Transverse colon (tissue), 4 donors: ENCODE results near the gene SLC38A1.

Experiments used
- EP300 ChIP-seq: sonication (generic); formaldehyde crosslinking; IDR thresholded peaks from one replicate; pipeline ENCODE4 v1.6.1; 2017; ENCODE audit warnings: antibody characterized with exemption, low read depth
- POLR2A ChIP-seq: fragments of 450-650 bp; IDR thresholded peaks from one replicate; pipeline ENCODE4 v1.6.1; 2016; ENCODE audit warnings: antibody characterized with exemption, mild to moderate bottlenecking, moderate library complexity
- POLR2AphosphoS5 ChIP-seq, 3 donors: sonication (generic); formaldehyde crosslinking; IDR thresholded peaks; one replicate each; pipeline ENCODE4 v1.6.1; 2016; ENCODE audit warnings: antibody characterized with exemption in 3 of 3
- TF ChIP-seq, protein P1 (sequence below), 5 experiments: fragments of 200-600 bp in 3 of 5; fragments of 450-650 bp in 2 of 5; sonication (generic) in 3 of 5; IDR thresholded peaks; 1 replicate in 2 of 5; 2 replicates in 3 of 5; pipeline ENCODE4 v1.5.1; 2016 to 2017; ENCODE audit warnings: antibody characterized with exemption in 5 of 5, inconsistent platforms in 3 of 5, mild to moderate bottlenecking in 2 of 5, moderate library complexity in 1 of 5

DNA sequence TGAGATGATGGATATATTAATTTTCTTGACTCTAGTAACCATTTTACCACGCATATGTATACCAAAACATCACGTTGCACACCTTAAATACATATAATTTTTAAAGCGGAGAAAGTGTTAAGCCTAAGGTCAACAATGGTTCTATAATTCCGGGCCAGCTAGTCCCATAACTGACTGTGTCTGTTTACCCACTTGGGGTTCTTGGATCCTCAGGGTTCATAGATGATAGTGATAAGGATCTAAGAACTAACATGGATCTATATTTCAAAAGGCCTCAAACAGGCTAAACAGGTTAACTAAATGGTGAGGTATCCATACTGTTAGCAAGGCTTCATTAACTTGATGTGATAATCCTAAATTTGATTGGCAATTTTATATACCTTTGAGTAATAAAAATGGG, 9.8 kb downstream of the SLC38A1 start:
- TF ChIP-seq, protein P1, sequence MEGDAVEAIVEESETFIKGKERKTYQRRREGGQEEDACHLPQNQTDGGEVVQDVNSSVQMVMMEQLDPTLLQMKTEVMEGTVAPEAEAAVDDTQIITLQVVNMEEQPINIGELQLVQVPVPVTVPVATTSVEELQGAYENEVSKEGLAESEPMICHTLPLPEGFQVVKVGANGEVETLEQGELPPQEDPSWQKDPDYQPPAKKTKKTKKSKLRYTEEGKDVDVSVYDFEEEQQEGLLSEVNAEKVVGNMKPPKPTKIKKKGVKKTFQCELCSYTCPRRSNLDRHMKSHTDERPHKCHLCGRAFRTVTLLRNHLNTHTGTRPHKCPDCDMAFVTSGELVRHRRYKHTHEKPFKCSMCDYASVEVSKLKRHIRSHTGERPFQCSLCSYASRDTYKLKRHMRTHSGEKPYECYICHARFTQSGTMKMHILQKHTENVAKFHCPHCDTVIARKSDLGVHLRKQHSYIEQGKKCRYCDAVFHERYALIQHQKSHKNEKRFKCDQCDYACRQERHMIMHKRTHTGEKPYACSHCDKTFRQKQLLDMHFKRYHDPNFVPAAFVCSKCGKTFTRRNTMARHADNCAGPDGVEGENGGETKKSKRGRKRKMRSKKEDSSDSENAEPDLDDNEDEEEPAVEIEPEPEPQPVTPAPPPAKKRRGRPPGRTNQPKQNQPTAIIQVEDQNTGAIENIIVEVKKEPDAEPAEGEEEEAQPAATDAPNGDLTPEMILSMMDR (IDR thresholded peaks at IDR 0.05), result no peak
- no peak for TF ChIP-seq POLR2A
- no peak for TF ChIP-seq EP300
- no peak for TF ChIP-seq POLR2AphosphoS5 (IDR thresholded peaks at IDR 0.05)
